Caco-2 (cell line): Measurements from ENCODE around the gene WARS2. TPM values are rescaled to one million over a fixed set of nuclear protein-coding genes. Genes with fewer than 3 reads are reported as not detected.

ENCODE experiments used
- BruUV-seq: library from RNA; stranded (reverse); fragments of 400-500 nt; replicated peaks from 2 replicates; lab custom pipeline; 2021; lab: Mats Ljungman, UMichigan
- CTCF ChIA-PET: fragments of 300-600 bp; sonication (Branson Sonifier 250); formaldehyde crosslinking; loops from one replicate; lab custom pipeline; 2022; ENCODE audit warnings: antibody characterized with exemption; lab: Charles Lee
- POLR2A ChIA-PET: fragments of 300-600 bp; sonication (Branson Sonifier 250); formaldehyde crosslinking; loops from one replicate; lab custom pipeline; 2022; ENCODE audit warnings: antibody characterized with exemption; lab: Charles Lee
- DNase-seq, 2 experiments: peaks; one replicate each; pipeline versions ENCODE4 v3.0.0 to v3.0.0-alpha.2; 2020 to 2022
- H3K27me3 ChIP-seq: replicated peaks from 2 replicates; pipeline ENCODE4 v1.6.0; 2011; ENCODE audit warnings: low read length; ENCODE audit not compliant: control insufficient read depth, insufficient read depth
- H3K36me3 ChIP-seq: 2 replicates; pipeline ENCODE4 v1.5.1; 2011; ENCODE audit warnings: low read length; ENCODE audit not compliant: control insufficient read depth, insufficient read depth
- H3K4me1 ChIP-seq: fragments of 250-450 bp; sonication (Bioruptor Pico); 2 replicates; pipeline ENCODE4 v1.5.1; 2020; ENCODE audit warnings: mild to moderate bottlenecking
- H3K4me3 ChIP-seq: 2 replicates; pipeline ENCODE4 v1.5.1; 2011; ENCODE audit warnings: low read depth, mild to moderate bottlenecking, control low read depth, low read length
- H3K9me3 ChIP-seq: fragments of 250-450 bp; sonication (Bioruptor Pico); 2 replicates; pipeline ENCODE4 v1.5.1; 2020; ENCODE audit warnings: mild to moderate bottlenecking, moderate library complexity
- H3K27ac Mint-ChIP-seq: one replicate; pipeline ENCODE4 v1.8.0; 2022; ENCODE audit warnings: mixed read lengths; ENCODE audit not compliant: unreplicated experiment
- H3K27me3 Mint-ChIP-seq: one replicate; pipeline ENCODE4 v1.8.0; 2022; ENCODE audit warnings: mixed read lengths; ENCODE audit not compliant: insufficient read depth, unreplicated experiment
- H3K36me3 Mint-ChIP-seq: one replicate; pipeline ENCODE4 v1.8.0; 2022; ENCODE audit warnings: mild to moderate bottlenecking, mixed read lengths; ENCODE audit not compliant: insufficient read depth, unreplicated experiment
- H3K4me1 Mint-ChIP-seq: one replicate; pipeline ENCODE4 v1.8.0; 2022; ENCODE audit warnings: low read depth, mixed read lengths; ENCODE audit not compliant: unreplicated experiment
- H3K4me3 Mint-ChIP-seq: one replicate; pipeline ENCODE4 v1.8.0; 2022; ENCODE audit warnings: mild to moderate bottlenecking, moderate library complexity, mixed read lengths; ENCODE audit not compliant: unreplicated experiment
- H3K9me3 Mint-ChIP-seq: one replicate; pipeline ENCODE4 v1.8.0; 2022; ENCODE audit warnings: mixed read lengths; ENCODE audit not compliant: unreplicated experiment
- CTCF ChIP-seq, 2 experiments: fragments of 200-600 bp in 1 of 2; IDR thresholded peaks; 1 replicate in 1 of 2; 2 replicates in 1 of 2; pipeline versions ENCODE4 v1.5.1 to v1.8.0; 2011 to 2022; ENCODE audit warnings: antibody characterized with exemption in 1 of 2, control low read depth in 1 of 2, inconsistent platforms in 1 of 2, low read depth in 1 of 2, low read length in 1 of 2, mild to moderate bottlenecking in 1 of 2, moderate library complexity in 1 of 2; ENCODE audit not compliant: insufficient read depth in 1 of 2, severe bottlenecking in 1 of 2, unreplicated experiment in 1 of 2
- intact Hi-C: fragments of 100-400 bp; cut with micrococcal nuclease; formaldehyde crosslinking; loops from one replicate; pipeline ENCODE4 v1.10.0; 2022; ENCODE audit not compliant: unreplicated experiment
- total RNA-seq: library from RNA; stranded (reverse); gene quantifications from 2 replicates; pipeline ENCODE4 v1.2.3, GENCODE V29; 2022

Gene WARS2
- total RNA-seq, 1 experiment from 2014 or later = 11.9 TPM

GRCh38 chr1:118987468-118988185, 152.8 kb downstream of the WARS2 start:
- DNase-seq = no peak
- no peak for TF ChIP-seq CTCF (IDR thresholded peaks at IDR 0.05; ENCODE audit: insufficient read depth in 1 of 2, low read depth in 1 of 2, low read length in 1 of 2, severe bottlenecking in 1 of 2, unreplicated experiment in 1 of 2)
- no peaks in the 10 kb centered on the region for H3K4me1 ChIP-seq
- Mint-ChIP-seq H3K27me3 (no peaks in the 10 kb centered on the region), H3K9me3 (no peaks in the 10 kb centered on the region), H3K4me3 (no peak overlapping the region), H3K36me3 (no peaks in the 10 kb centered on the region), H3K4me1 (no peaks in the 10 kb centered on the region), H3K27ac (no peak overlapping the region)
- BruUV-seq = no TSS peak
- ChIA-PET POLR2A (no interaction called here), CTCF (no interaction called here)
- no peaks in the 10 kb centered on the region for H3K27me3 ChIP-seq
- no peak overlapping the region for H3K4me3 ChIP-seq
- intact Hi-C loops = no loop called here
- no peaks in the 10 kb centered on the region for H3K9me3 ChIP-seq
- H3K36me3 ChIP-seq = no peaks in the 10 kb centered on the region

GRCh38 chr1:118986555-118987467, 153.6 kb downstream of the WARS2 start:
- H3K9me3 Mint-ChIP-seq = no peaks in the 10 kb centered on the region
- no peaks in the 10 kb centered on the region for H3K27me3 ChIP-seq
- H3K4me3 Mint-ChIP-seq = no peak overlapping the region

More at GRCh38 chr1:118986555-118987467, 153.6 kb downstream of the WARS2 start:
- TF ChIP-seq CTCF (IDR thresholded peaks at IDR 0.05; ENCODE audit: insufficient read depth in 1 of 2, low read depth in 1 of 2, low read length in 1 of 2, severe bottlenecking in 1 of 2, unreplicated experiment in 1 of 2) = no peak
- H3K27ac Mint-ChIP-seq = no peak overlapping the region
- Histone ChIP-seq H3K4me1 (no peaks in the 10 kb centered on the region), H3K9me3 (no peaks in the 10 kb centered on the region), H3K36me3 (no peaks in the 10 kb centered on the region), H3K4me3 (no peak overlapping the region)
- intact Hi-C loops = no loop called here
- ChIA-PET POLR2A (no interaction called here), CTCF (no interaction called here)
- no peak for DNase-seq
- no TSS peak for BruUV-seq
- H3K27me3 Mint-ChIP-seq = no peaks in the 10 kb centered on the region
- no peaks in the 10 kb centered on the region for H3K4me1 Mint-ChIP-seq
- H3K36me3 Mint-ChIP-seq = no peaks in the 10 kb centered on the region
